AG09309 (cell line): ENCODE results near the gene DHX34.
"Not testable (repeated sequence)": the region's sequence is repeated elsewhere in the genome, so short reads cannot be mapped to it uniquely, and the experiment has no call there.

Experiments used
- DNase-seq: peaks from one replicate; pipeline ENCODE4 v3.0.0-alpha.2; 2010; ENCODE audit warnings: low read depth
- H3K4me3 ChIP-seq: 2 replicates; pipeline ENCODE4 v1.5.1; 2011; ENCODE audit warnings: mild to moderate bottlenecking, low read depth, low read length, moderate library complexity; ENCODE audit not compliant: control insufficient read depth
- TF ChIP-seq, protein P1 (sequence below): IDR thresholded peaks from 2 replicates; pipeline ENCODE4 v1.5.1; 2011; ENCODE audit warnings: mild to moderate bottlenecking, low read depth, low read length, inconsistent platforms; ENCODE audit not compliant: insufficient read depth, control insufficient read depth; ENCODE audit errors: missing control alignments

DHX34 gene

DNA sequence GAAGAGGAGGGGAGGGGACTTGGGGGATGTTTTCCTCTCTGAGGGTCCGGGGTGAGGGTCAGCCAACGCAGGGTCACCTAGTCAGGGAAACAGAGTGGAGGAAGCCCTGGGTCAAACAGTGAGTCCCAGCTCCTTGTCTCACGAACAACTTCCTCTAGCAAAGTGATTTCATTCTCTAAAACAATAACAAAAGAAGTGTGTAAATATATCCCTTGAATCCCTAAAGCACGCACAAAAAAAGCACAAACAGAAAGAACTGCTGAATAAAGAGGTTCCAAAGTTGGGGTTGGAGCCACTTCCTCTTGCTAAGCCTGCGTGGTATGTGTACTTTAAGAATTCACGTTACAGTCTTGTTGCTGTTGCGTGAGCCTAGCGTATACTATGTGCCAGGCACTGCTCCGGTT lies 18.6 kb upstream of the DHX34 start:
- H3K4me3 ChIP-seq, result no peak overlapping the region
- DNase-seq, result no peak
- TF ChIP-seq, protein P1, sequence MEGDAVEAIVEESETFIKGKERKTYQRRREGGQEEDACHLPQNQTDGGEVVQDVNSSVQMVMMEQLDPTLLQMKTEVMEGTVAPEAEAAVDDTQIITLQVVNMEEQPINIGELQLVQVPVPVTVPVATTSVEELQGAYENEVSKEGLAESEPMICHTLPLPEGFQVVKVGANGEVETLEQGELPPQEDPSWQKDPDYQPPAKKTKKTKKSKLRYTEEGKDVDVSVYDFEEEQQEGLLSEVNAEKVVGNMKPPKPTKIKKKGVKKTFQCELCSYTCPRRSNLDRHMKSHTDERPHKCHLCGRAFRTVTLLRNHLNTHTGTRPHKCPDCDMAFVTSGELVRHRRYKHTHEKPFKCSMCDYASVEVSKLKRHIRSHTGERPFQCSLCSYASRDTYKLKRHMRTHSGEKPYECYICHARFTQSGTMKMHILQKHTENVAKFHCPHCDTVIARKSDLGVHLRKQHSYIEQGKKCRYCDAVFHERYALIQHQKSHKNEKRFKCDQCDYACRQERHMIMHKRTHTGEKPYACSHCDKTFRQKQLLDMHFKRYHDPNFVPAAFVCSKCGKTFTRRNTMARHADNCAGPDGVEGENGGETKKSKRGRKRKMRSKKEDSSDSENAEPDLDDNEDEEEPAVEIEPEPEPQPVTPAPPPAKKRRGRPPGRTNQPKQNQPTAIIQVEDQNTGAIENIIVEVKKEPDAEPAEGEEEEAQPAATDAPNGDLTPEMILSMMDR, result no peak

DNA sequence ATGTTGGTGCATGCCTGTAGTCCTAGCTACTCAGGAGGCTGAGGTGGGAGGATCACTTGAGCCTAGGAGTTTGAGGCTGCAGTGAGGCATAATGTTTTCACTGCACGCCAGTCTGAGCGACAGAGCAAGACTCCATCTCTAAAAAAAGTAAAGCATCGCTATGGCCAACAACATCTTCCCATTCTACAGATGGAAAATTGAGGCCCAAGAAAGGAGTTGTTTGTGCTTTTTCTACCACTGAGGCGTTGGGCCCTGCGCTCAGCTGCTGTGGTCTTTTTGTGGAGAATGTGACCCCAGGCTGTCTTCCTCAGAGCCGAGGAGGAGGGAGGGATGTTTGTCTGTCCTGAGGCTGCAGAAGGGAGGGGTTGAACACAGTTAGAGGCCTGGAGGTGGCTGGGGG lies 17.6 kb upstream of the DHX34 start:
- DNase-seq, result no peak
- TF ChIP-seq, protein P1, result no peak
- no peak overlapping the region for H3K4me3 ChIP-seq

DNA sequence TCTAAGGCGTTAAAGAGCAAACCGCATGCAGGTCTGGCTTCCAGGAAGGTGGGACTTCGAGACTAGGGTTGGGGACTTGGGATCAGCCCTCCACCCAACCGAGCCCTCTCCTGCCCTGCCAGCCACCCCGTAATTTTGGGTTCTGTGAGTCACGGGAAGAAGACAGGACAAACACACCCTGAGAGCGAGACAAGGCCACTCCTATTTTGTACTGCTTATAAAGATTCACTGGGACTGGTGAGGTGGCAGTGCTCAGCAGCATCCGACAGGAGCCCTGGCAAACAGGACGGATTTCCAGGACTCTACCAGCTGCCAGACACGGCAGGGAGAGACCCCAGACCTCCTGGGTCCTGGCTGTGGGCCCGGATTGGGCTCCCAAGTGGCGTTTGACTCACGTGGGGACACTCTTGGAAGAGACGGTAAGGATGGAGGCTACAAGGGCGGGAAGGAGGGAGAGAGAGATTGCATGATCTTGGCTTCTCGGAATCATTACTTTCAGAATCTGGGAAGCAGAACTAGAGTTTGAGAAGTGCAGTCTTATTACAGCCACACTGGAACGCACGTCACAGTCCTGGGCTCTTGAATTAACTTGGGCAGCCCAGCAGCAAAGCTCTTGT lies 17.1 kb upstream of the DHX34 start, which contains the start of gene C5AR2:
C5AR2 (plus strand) TSS at position 245 of the 617 bp plus-strand sequence. CDS start 8,625 bp downstream, outside the sequence.
- DNase-seq, result peak; percentile 7
- TF ChIP-seq, protein P1, result no peak
- H3K4me3 ChIP-seq, result peak within 1 kb of the TSS; percentile 28

DNA sequence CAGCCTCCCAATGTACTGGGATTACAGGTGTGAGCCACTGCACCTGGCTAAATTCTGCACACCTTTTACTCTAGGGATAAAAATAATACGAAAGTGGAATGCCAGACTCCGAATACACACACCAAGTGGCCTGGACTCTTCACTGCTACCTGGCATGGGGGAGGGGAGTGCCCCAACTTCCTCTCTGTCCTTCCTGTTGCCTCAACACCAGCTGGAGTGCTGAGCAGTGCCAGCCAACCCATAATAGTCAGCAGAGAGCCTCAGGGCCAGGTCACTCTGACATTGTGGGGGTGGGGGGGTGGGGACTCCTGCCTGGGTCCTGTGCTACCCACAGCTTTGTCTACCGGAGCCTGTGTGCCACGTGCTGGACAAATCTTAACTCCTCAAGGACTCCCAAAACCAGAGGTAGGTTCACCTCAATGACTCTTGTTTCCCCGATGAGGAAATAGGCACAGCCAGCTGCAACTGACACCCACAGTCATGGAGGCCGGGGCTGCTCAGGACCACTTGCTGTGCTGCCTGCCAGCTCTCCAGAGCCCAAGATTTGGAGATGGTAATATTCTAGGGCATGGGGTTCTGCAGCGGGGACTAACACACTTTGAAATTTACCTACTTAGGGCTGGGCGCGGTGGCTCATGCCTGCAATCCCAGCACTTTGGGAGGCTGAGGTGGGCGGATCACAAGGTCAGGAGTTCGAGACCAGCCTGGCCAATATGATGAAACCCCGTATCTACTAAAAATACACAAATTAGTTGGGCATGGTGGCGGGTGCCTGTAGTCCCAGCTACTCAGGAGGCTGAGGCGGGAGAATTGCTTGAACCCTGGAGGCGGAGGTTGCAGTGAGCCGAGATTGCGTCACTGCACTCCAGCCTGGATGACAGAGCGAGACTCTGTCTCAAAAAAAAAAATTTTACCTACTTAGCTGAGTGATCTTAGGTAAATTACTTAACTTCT lies 12.1 kb upstream of the DHX34 start:
- H3K4me3 ChIP-seq, DNase-seq: not testable (repeated sequence)

DNA sequence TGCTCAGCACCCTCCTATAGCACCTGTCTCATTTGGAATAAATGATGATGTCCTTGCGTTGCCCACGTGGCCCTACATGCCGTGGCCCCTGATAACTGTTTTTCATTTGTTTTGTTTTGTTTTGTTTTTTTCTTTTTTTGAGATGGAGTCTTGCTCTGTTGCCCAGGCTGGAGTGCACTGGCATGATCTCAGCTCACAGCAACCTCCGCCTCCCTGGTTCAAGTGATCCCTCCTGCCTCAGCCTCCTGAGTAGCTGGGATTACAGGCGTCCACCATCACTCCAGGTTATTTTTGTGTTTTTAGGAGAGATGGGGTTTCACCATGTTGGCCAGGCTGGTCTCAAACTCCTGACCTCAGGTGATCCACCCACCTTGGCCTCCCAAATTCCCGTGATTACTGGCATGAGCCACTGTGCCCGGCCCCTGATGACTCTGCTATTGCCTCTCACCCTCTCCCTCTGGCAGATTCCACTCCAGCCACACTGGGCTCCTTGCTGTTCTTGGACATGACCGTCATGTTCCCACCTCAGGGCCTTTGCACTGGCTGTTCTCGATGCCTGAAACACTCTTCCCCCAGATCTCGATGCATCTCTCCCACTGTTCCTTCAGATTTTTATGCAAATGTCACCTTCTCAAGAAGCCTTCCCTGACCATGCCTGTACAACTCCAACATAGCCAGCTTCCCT lies 9.8 kb upstream of the DHX34 start:
- no peak overlapping the region for H3K4me3 ChIP-seq
- DNase-seq, result no peak
- TF ChIP-seq, protein P1, result no peak

DNA sequence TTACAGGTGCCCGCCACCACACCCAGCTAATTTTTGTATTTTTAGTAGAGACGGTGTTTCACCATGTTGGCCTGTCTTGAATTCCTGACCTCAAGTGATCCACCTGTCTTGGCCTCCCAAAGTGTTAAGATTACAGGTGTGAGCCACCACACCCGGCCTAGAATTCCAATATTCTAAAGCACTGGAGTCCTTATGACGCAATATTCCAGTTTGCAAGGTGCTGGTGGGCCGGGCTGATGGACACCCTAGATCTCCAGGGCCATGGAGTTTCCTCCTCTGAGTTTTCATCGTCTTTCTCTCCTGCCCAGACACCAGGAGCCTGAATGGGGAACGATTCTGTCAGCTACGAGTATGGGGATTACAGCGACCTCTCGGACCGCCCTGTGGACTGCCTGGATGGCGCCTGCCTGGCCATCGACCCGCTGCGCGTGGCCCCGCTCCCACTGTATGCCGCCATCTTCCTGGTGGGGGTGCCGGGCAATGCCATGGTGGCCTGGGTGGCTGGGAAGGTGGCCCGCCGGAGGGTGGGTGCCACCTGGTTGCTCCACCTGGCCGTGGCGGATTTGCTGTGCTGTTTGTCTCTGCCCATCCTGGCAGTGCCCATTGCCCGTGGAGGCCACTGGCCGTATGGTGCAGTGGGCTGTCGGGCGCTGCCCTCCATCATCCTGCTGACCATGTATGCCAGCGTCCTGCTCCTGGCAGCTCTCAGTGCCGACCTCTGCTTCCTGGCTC lies 8.5 kb upstream of the DHX34 start:
- no peak for DNase-seq
- no peak overlapping the region for H3K4me3 ChIP-seq
- TF ChIP-seq, protein P1, result no peak
